K562 (cell line): ENCODE data around the gene FAM219B. TPM values are rescaled to one million over a fixed set of nuclear protein-coding genes. Genes with fewer than 3 reads are reported as not detected.

Experiments used
- ARHGAP35 ChIP-seq: fragments of 450-650 bp; IDR thresholded peaks from 2 replicates; pipeline ENCODE4 v1.6.1; 2018; ENCODE audit not compliant: partially characterized antibody
- C11orf30 ChIP-seq: fragments of 450-650 bp; IDR thresholded peaks from 2 replicates; pipeline ENCODE4 v1.6.1; 2016; ENCODE audit warnings: low read depth, mild to moderate bottlenecking
- CBX1 ChIP-seq: sonication (generic); IDR thresholded peaks from 2 replicates; pipeline ENCODE4 v1.6.1; 2016; ENCODE audit warnings: antibody characterized with exemption, low read depth, mild to moderate bottlenecking
- CHD1 ChIP-seq: fragments of 200-600 bp; sonication (generic); IDR thresholded peaks from one replicate; pipeline ENCODE4 v1.6.1; 2012; ENCODE audit warnings: mild to moderate bottlenecking, moderate library complexity, low read length, inconsistent platforms
- DNMT1 ChIP-seq: fragments of 450-650 bp; IDR thresholded peaks from 2 replicates; pipeline ENCODE4 v1.6.1; 2016; ENCODE audit warnings: antibody characterized with exemption, mild to moderate bottlenecking
- EGR1 ChIP-seq: fragments of 450-650 bp; conservative IDR thresholded peaks from 2 replicates; pipeline ENCODE4 v1.6.1; 2017; ENCODE audit warnings: mild to moderate bottlenecking
- FOXK1 ChIP-seq: sonication (generic); formaldehyde crosslinking; IDR thresholded peaks from 2 replicates; pipeline ENCODE4 v1.8.0; 2022; ENCODE audit warnings: missing genetic modification reagents, mild to moderate bottlenecking, borderline replicate concordance
- FUS ChIP-seq: fragments of 200-400 bp; formaldehyde crosslinking; optimal IDR thresholded peaks from 2 replicates; pipeline ENCODE3; 2017; ENCODE audit warnings: low read depth, low read length
- HDAC3 ChIP-seq: fragments of 450-650 bp; IDR thresholded peaks from 2 replicates; pipeline ENCODE4 v1.6.1; 2018; ENCODE audit warnings: borderline replicate concordance, mild to moderate bottlenecking, moderate library complexity; ENCODE audit not compliant: partially characterized antibody
- HIVEP1 ChIP-seq: fragments of 250-450 bp; sonication (Bioruptor Pico); IDR thresholded peaks from 2 replicates; pipeline ENCODE4 v1.4.0; 2020; ENCODE audit warnings: mild to moderate bottlenecking
- IRF2 ChIP-seq: sonication (generic); formaldehyde crosslinking; IDR thresholded peaks from 2 replicates; pipeline ENCODE4 v1.8.1; 2022; ENCODE audit warnings: mild to moderate bottlenecking, missing genetic modification reagents
- PHF21A ChIP-seq: fragments of 450-650 bp; IDR thresholded peaks from 2 replicates; pipeline ENCODE4 v1.6.1; 2017; ENCODE audit warnings: low read depth, borderline replicate concordance
- POLR2H ChIP-seq: IDR thresholded peaks from 2 replicates; pipeline ENCODE4 v1.6.1; 2016; ENCODE audit warnings: missing genetic modification characterization, low read depth, mild to moderate bottlenecking, control low read depth, missing compliant biosample characterization, moderate library complexity
- PURB ChIP-seq: sonication (generic); formaldehyde crosslinking; IDR thresholded peaks from 2 replicates; pipeline ENCODE4 v1.9.0; 2021; ENCODE audit warnings: low read depth, mild to moderate bottlenecking, missing genetic modification reagents
- SIN3A ChIP-seq, 2 experiments: fragments of 150-350 bp in 1 of 2; IDR thresholded peaks; 2 replicates each; pipeline ENCODE4 v1.6.1; 2011 to 2016; ENCODE audit warnings: borderline replicate concordance in 2 of 2, low read depth in 2 of 2, low read length in 2 of 2, mild to moderate bottlenecking in 2 of 2, moderate library complexity in 2 of 2; ENCODE audit not compliant: control insufficient read depth in 1 of 2
- SUPT5H ChIP-seq: fragments of 450-650 bp; IDR thresholded peaks from 2 replicates; pipeline ENCODE4 v1.6.1; 2016
- ZFP36 ChIP-seq: fragments of 150-350 bp; IDR thresholded peaks from 2 replicates; pipeline ENCODE4 v1.6.1; 2018; ENCODE audit warnings: low read length, low read depth; ENCODE audit not compliant: partially characterized antibody
- ZNF12 ChIP-seq: sonication (generic); formaldehyde crosslinking; IDR thresholded peaks from 2 replicates; pipeline ENCODE4 v1.4.0; 2020; ENCODE audit warnings: mild to moderate bottlenecking, missing genetic modification reagents
- ZNF23 ChIP-seq: fragments of 250-450 bp; sonication (Bioruptor Pico); IDR thresholded peaks from 2 replicates; pipeline ENCODE4 v1.4.0; 2020; ENCODE audit warnings: mild to moderate bottlenecking
- ZNF584 ChIP-seq: fragments of 200-800 bp; sonication (Bioruptor generic); IDR thresholded peaks from 2 replicates; pipeline ENCODE4 v1.6.1; 2016; ENCODE audit warnings: low read depth, mild to moderate bottlenecking, missing genetic modification characterization, missing compliant biosample characterization
- polyA plus RNA-seq, 8 experiments: library from polyadenylated mRNA; depleted of rRNA in 4 of 8; stranded (reverse) in 5 of 8; unstranded in 3 of 8; fragments of >200 nt; fragmentation: Nextera tagmentation in 2 of 8; fragmentation: Illumina TruSeq in 1 of 8; extraction: Ambion mirVana in 2 of 8; extraction: Trizol in 1 of 8; gene quantifications; 2 replicates each; pipeline versions ENCODE4 v1.2.1 to v1.2.3, GENCODE V29; 2011 to 2014; ENCODE audit warnings: inconsistent platforms in 1 of 8, missing spikeins in 1 of 8
- total RNA-seq, 7 experiments: library from RNA; depleted of rRNA in 6 of 7; stranded (reverse); fragments of >200 nt in 6 of 7; fragmentation: Illumina TruSeq in 2 of 7; extraction: Trizol in 2 of 7; gene quantifications; 2 replicates each; pipeline versions ENCODE4 v1.2.1 to v1.2.3, GENCODE V29; 2011 to 2021; ENCODE audit warnings: low replicate concordance in 1 of 7
- TF ChIP-seq, protein P1 (sequence below), 2 experiments: IDR thresholded peaks; 2 replicates each; pipeline ENCODE4 v1.6.1; 2012; ENCODE audit warnings: improper control_type of control experiment in 2 of 2, low read depth in 2 of 2, low read length in 2 of 2, borderline replicate concordance in 1 of 2
- TF ChIP-seq, protein P2 (sequence below): fragments of 450-650 bp; IDR thresholded peaks from 2 replicates; pipeline ENCODE4 v1.6.1; 2017; ENCODE audit warnings: mild to moderate bottlenecking, moderate library complexity
- TF ChIP-seq, protein P3 (sequence below): fragments of 250-450 bp; sonication (Bioruptor Pico); IDR thresholded peaks from 2 replicates; pipeline ENCODE4 v1.4.0; 2020; ENCODE audit warnings: mild to moderate bottlenecking, moderate library complexity

The FAM219B gene
- total and polyA plus RNA-seq, 9 of the 15 experiments (the other 6 are each of a cell fraction or from before 2014, with no cell fraction given), result 6.8 to 50.4 (median 29.4) TPM

DNA sequence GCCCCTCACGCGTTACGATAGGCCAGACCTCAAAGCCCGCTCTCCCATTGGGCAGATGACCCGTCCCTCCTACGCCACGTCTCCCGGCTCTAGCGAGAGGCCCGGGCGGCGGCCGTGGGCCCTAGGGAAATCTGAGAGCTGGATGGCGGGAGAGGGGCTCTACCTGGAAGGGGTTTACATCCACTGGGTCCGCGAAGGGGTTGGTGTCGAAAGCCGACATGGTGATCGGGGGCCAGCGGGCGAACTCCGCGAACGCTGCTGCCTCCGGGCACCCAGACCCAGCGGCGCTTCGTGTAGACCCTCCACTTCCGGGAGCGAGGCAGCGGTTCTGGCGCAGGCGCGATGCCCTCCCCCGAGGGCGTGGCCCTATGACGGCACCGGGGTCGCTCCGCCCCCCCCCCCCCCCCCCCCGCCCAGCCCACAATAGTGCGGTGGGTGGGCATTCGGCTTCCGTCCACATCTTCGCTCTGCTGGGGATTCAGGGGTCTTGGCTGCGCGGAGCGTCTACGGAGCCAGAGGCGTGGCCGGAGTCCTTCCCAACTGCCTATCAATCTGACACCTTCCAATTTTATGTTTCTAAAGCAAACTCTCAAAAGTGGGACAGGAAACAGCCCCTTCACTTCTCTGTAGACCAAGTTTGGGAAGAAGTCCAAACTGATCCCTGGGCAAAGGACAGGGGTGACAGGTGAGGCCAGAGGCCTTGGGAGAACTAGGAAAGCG lies 33.5 kb downstream of the FAM219B start, which contains the start of gene SCAMP2 (continued):
- TF ChIP-seq ZNF23 (CRISPR knock-in tag) (no peak), DNMT1 (no peak), C11orf30 (peak; percentile 67; the same call in 1 of the 2 replicates), PHF21A (no peak), SUPT5H (peak; percentile 96), POLR2H (tag) (peak; percentile 62; the same call in 1 of the 2 replicates), HDAC3 (no peak), PURB (no peak), FOXK1 (CRISPR knock-in tag) (no peak), ARHGAP35 (no peak), ZFP36 (no peak), CHD1 (no peak), ZNF12 (no peak), CBX1 (no peak), ZNF584 (no peak), IRF2 (CRISPR knock-in tag) (no peak), EGR1 (0 out of 2 replicates have a peak, but pooled peaks have one; percentile 2), SIN3A (IDR thresholded peaks at IDR 0.05; ENCODE audit: borderline replicate concordance in 2 of 2, control insufficient read depth in 1 of 2, low read depth in 2 of 2, low read length in 2 of 2) (peak; percentile 62 to 90), HIVEP1 (CRISPR knock-in tag) (0 out of 2 replicates have a peak, but pooled peaks have one; percentile 20), FUS (no peak)
- TF ChIP-seq, protein P1, sequence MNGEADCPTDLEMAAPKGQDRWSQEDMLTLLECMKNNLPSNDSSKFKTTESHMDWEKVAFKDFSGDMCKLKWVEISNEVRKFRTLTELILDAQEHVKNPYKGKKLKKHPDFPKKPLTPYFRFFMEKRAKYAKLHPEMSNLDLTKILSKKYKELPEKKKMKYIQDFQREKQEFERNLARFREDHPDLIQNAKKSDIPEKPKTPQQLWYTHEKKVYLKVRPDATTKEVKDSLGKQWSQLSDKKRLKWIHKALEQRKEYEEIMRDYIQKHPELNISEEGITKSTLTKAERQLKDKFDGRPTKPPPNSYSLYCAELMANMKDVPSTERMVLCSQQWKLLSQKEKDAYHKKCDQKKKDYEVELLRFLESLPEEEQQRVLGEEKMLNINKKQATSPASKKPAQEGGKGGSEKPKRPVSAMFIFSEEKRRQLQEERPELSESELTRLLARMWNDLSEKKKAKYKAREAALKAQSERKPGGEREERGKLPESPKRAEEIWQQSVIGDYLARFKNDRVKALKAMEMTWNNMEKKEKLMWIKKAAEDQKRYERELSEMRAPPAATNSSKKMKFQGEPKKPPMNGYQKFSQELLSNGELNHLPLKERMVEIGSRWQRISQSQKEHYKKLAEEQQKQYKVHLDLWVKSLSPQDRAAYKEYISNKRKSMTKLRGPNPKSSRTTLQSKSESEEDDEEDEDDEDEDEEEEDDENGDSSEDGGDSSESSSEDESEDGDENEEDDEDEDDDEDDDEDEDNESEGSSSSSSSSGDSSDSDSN (IDR thresholded peaks at IDR 0.05; ENCODE audit: borderline replicate concordance in 1 of 2, low read depth in 2 of 2, low read length in 2 of 2), result no peak
- TF ChIP-seq, protein P2, sequence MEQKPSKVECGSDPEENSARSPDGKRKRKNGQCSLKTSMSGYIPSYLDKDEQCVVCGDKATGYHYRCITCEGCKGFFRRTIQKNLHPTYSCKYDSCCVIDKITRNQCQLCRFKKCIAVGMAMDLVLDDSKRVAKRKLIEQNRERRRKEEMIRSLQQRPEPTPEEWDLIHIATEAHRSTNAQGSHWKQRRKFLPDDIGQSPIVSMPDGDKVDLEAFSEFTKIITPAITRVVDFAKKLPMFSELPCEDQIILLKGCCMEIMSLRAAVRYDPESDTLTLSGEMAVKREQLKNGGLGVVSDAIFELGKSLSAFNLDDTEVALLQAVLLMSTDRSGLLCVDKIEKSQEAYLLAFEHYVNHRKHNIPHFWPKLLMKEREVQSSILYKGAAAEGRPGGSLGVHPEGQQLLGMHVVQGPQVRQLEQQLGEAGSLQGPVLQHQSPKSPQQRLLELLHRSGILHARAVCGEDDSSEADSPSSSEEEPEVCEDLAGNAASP, result no peak
- TF ChIP-seq, protein P3, sequence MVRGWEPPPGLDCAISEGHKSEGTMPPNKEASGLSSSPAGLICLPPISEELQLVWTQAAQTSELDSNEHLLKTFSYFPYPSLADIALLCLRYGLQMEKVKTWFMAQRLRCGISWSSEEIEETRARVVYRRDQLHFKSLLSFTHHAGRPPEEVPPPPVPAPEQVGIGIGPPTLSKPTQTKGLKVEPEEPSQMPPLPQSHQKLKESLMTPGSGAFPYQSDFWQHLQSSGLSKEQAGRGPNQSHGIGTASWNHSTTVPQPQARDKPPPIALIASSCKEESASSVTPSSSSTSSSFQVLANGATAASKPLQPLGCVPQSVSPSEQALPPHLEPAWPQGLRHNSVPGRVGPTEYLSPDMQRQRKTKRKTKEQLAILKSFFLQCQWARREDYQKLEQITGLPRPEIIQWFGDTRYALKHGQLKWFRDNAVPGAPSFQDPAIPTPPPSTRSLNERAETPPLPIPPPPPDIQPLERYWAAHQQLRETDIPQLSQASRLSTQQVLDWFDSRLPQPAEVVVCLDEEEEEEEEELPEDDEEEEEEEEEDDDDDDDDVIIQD (CRISPR knock-in tag), result no peak
